Measurements from ENCODE around the gene SERPINA6.
"Not testable (repeated sequence)": the region's sequence is repeated elsewhere in the genome, so short reads cannot be mapped to it uniquely, and the experiment has no call there.

The SERPINA6 gene

DNA sequence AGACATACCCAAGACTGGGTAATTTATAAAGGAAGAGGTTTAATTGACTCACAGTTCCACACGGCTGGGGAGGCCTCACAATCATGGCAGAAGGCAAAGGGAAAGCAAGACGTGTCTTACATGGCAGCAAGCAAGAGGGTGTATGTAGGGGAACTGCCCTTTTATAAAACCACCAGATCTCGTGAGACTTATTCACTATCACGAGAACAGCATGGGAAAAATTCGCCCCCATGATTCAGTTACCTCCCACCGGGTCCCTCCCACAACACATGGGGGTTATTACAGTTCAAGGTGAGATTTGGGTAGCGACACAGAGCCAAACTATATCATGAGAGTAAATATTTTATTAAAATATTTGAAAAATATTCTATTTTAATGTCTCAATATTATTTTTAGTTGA lies 54.6 kb downstream of the SERPINA6 start:
- H3K4me1 ChIP-seq (ENCODE audit: control insufficient read depth, insufficient read depth, low read length, unreplicated experiment); H3K27me3 ChIP-seq (ENCODE audit: insufficient read depth, low read length); H2AFZ ChIP-seq (ENCODE audit: low read length, unreplicated experiment); H3K27ac ChIP-seq (ENCODE audit: low read depth, low read length); H3K36me3 ChIP-seq (ENCODE audit: insufficient read depth, low read length); H3K79me2 ChIP-seq (ENCODE audit: control insufficient read depth, insufficient read depth, low read length, unreplicated experiment); H3K4me3 ChIP-seq (ENCODE audit: low read depth, low read length): not testable (repeated sequence)

GRCh38 chr14:94267352-94267751 lies 55.8 kb downstream of the SERPINA6 start:
- H2AFZ ChIP-seq (ENCODE audit: low read length, unreplicated experiment) = no peak overlapping the region
- no peaks in the 10 kb centered on the region for H3K4me1 ChIP-seq (ENCODE audit: control insufficient read depth, insufficient read depth, low read length, unreplicated experiment)
- no peaks in the 10 kb centered on the region for H3K79me2 ChIP-seq (ENCODE audit: control insufficient read depth, insufficient read depth, low read length, unreplicated experiment)
- no peak overlapping the region for H3K27ac ChIP-seq (ENCODE audit: low read depth, low read length)
- H3K27me3 ChIP-seq (ENCODE audit: insufficient read depth, low read length) = no peaks in the 10 kb centered on the region
- peaks cover 4% of the 10 kb centered on the region for H3K36me3 ChIP-seq (ENCODE audit: insufficient read depth, low read length)
- H3K4me3 ChIP-seq (ENCODE audit: low read depth, low read length) = no peak overlapping the region

- H3K79me2 ChIP-seq (ENCODE audit: control insufficient read depth, insufficient read depth, low read length, unreplicated experiment); H3K4me3 ChIP-seq (ENCODE audit: low read depth, low read length); H3K27me3 ChIP-seq (ENCODE audit: insufficient read depth, low read length); H3K27ac ChIP-seq (ENCODE audit: low read depth, low read length); H2AFZ ChIP-seq (ENCODE audit: low read length, unreplicated experiment); H3K4me1 ChIP-seq (ENCODE audit: control insufficient read depth, insufficient read depth, low read length, unreplicated experiment): not testable (repeated sequence)
- H3K36me3 ChIP-seq (ENCODE audit: insufficient read depth, low read length) = peaks cover 11% of the 10 kb centered on the region
These were observed 58.9 kb downstream of the SERPINA6 start for GRCh38 chr14:94264195-94264594.
